Erythroblast (primary cell): Measurements from ENCODE around the gene AMZ1.

ENCODE experiments used
- GATA1 ChIP-seq: IDR thresholded peaks from 2 replicates; pipeline ENCODE4 v1.6.1; 2011; ENCODE audit warnings: low read depth, mild to moderate bottlenecking, control low read depth, low read length, moderate library complexity
- POLR2A ChIP-seq: IDR thresholded peaks from 2 replicates; pipeline ENCODE4 v1.6.1; 2011; ENCODE audit warnings: mild to moderate bottlenecking, low read length

DNA sequence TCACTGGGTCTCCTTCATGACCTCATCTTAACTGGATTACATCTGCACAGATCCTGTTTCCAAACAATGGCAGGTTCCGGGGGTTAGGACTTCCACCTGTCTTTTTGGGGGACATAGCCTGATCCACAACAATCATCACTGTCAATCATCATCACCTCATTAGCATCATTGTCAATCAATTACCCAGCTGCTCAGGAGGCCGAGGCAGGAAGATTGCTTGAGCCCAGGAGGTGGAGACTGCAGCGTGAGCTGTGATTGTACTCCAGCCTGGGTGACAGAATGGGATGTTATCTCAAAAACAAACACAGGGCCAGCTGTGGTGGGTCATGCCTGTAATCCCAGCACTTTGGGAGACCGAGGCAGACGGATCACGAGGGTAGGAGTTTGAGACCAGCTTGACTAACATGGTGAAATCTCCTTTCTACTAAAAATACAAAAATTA lies 18.7 kb downstream of the AMZ1 start:
- TF ChIP-seq POLR2A = no peak
- TF ChIP-seq GATA1 = no peak
